Ovary (tissue), 3 donors: ENCODE measurements around the gene NSMCE1.

ENCODE experiments used
- CTCF ChIP-seq, 3 donors: fragments of 450-650 bp in 2 of 3; fragments of 200-600 bp in 1 of 3; IDR thresholded peaks; one replicate each; pipeline versions ENCODE4 v1.5.1 to v1.8.0; 2016 to 2022; ENCODE audit warnings: antibody characterized with exemption in 3 of 3, mild to moderate bottlenecking in 1 of 3
- EP300 ChIP-seq: sonication (generic); formaldehyde crosslinking; IDR thresholded peaks from one replicate; pipeline ENCODE4 v1.6.1; 2017; ENCODE audit warnings: antibody characterized with exemption
- POLR2A ChIP-seq: fragments of 450-650 bp; IDR thresholded peaks from one replicate; pipeline ENCODE4 v1.6.1; 2017; ENCODE audit warnings: antibody characterized with exemption, mild to moderate bottlenecking, moderate library complexity
- donor health status: DM: no; HTN: no; CAD: no.

GRCh38 chr16:27215660-27216059, 52.9 kb downstream of the NSMCE1 start:
- TF ChIP-seq CTCF (IDR thresholded peaks at IDR 0.05) (no peak), POLR2A (no peak), EP300 (no peak)
